ENCODE results near the gene ZGPAT.

Gene ZGPAT

GRCh38 chr20:63756648-63756991, 48.8 kb downstream of the ZGPAT start:
- DNase-seq (ENCODE audit: low read depth) = no peak
- TF ChIP-seq CTCF (conservative IDR thresholded peaks at IDR 0.05; ENCODE audit: low read depth, low read length) = no peak
- H3K4me3 ChIP-seq (ENCODE audit: low read length) = no peak overlapping the region

- no peak overlapping the region for H3K4me3 ChIP-seq (ENCODE audit: low read length)
- TF ChIP-seq CTCF (conservative IDR thresholded peaks at IDR 0.05; ENCODE audit: low read depth, low read length) = no peak
- no peak for DNase-seq (ENCODE audit: low read depth)
Observed at GRCh38 chr20:63758152-63758551, 50.3 kb downstream of the ZGPAT start.

GRCh38 chr20:63759377-63759901, 51.6 kb downstream of the ZGPAT start:
- no peak overlapping the region for H3K4me3 ChIP-seq (ENCODE audit: low read length)
- no peak for TF ChIP-seq CTCF (conservative IDR thresholded peaks at IDR 0.05; ENCODE audit: low read depth, low read length)
- no peak for DNase-seq (ENCODE audit: low read depth)

- no peak for TF ChIP-seq CTCF (conservative IDR thresholded peaks at IDR 0.05; ENCODE audit: low read depth, low read length)
- H3K4me3 ChIP-seq (ENCODE audit: low read length) = no peak overlapping the region
- DNase-seq (ENCODE audit: low read depth) = no peak
Observed at GRCh38 chr20:63765082-63765873, 57.4 kb downstream of the ZGPAT start.

- no peak for TF ChIP-seq CTCF (conservative IDR thresholded peaks at IDR 0.05; ENCODE audit: low read depth, low read length)
- DNase-seq (ENCODE audit: low read depth) = no peak
- H3K4me3 ChIP-seq (ENCODE audit: low read length) = no peak overlapping the region
Observed at GRCh38 chr20:63765902-63766301, 58.1 kb downstream of the ZGPAT start.

GRCh38 chr20:63766695-63767426, 59.0 kb downstream of the ZGPAT start:
- H3K4me3 ChIP-seq (ENCODE audit: low read length) = no peak overlapping the region
- DNase-seq (ENCODE audit: low read depth) = no peak
- TF ChIP-seq CTCF (conservative IDR thresholded peaks at IDR 0.05; ENCODE audit: low read depth, low read length) = no peak
